Epithelial cell of proximal tubule (primary cell): ENCODE data around the gene RUNDC1. TPM values are rescaled to one million over a fixed set of nuclear protein-coding genes. Genes with fewer than 3 reads are reported as not detected.

Source experiments
- DNase-seq: peaks from one replicate; pipeline ENCODE4 v3.0.0-alpha.2; 2011; ENCODE audit warnings: low read depth
- H3K4me3 ChIP-seq: 2 replicates; pipeline ENCODE4 v1.5.1; 2011; ENCODE audit warnings: low read depth, mild to moderate bottlenecking, low read length
- total RNA-seq: library from RNA; depleted of rRNA; stranded (reverse); fragments of >200 nt; gene quantifications from 2 replicates; pipeline ENCODE4 v1.2.3, GENCODE V29; 2015
- TF ChIP-seq, protein P1 (sequence below): conservative IDR thresholded peaks from 2 replicates; pipeline ENCODE4 v1.5.1; 2012; ENCODE audit warnings: low read depth, mild to moderate bottlenecking, low read length

RUNDC1 gene
- total RNA-seq, 1 donor from 2014 or later: 14.0 TPM

DNA sequence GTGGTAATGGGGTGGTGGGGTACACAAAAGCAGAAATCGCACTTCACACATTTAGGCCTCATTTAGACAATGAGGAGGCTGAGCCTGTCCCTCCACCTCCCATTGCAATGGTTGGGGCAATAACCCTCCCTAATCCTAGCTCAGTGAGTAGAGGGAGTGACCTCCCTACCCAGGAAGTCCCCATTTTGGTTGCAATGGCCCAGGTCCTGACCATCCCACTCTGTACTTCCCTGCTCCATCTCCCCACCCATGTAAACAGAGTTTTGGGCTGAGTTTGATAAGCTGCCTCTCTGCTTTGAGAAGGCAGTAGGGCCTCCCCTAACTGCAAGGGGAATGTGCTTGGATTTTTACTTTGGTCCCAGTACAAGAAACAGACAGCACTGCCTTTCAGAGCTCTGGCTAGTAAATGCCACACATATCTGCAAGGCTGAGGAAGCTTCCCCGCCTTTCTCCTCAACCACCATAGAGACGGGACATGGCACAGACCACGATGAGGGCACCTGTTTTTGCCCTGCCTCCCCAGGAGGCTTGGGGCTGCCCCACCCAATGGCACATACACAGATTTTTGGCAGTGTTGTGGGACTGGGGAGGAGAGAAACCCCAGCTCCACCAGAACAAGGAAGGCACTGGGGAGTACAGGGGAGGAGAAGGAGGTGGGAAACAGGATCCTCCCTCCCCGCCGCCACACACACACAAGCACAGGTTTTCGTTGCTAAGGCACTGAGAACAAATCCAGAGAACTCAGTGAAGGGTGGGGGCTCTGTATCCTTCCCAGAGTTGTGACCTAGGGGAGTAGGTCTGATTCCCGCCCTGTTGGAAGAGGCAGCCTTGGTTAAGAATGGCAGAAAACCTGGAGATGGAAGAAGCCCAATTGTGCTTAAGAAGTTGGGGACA is 34.5 kb downstream of the RUNDC1 start:
- DNase-seq: no peak
- TF ChIP-seq, protein P1, sequence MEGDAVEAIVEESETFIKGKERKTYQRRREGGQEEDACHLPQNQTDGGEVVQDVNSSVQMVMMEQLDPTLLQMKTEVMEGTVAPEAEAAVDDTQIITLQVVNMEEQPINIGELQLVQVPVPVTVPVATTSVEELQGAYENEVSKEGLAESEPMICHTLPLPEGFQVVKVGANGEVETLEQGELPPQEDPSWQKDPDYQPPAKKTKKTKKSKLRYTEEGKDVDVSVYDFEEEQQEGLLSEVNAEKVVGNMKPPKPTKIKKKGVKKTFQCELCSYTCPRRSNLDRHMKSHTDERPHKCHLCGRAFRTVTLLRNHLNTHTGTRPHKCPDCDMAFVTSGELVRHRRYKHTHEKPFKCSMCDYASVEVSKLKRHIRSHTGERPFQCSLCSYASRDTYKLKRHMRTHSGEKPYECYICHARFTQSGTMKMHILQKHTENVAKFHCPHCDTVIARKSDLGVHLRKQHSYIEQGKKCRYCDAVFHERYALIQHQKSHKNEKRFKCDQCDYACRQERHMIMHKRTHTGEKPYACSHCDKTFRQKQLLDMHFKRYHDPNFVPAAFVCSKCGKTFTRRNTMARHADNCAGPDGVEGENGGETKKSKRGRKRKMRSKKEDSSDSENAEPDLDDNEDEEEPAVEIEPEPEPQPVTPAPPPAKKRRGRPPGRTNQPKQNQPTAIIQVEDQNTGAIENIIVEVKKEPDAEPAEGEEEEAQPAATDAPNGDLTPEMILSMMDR: no peak
- no peak overlapping the region for H3K4me3 ChIP-seq

DNA sequence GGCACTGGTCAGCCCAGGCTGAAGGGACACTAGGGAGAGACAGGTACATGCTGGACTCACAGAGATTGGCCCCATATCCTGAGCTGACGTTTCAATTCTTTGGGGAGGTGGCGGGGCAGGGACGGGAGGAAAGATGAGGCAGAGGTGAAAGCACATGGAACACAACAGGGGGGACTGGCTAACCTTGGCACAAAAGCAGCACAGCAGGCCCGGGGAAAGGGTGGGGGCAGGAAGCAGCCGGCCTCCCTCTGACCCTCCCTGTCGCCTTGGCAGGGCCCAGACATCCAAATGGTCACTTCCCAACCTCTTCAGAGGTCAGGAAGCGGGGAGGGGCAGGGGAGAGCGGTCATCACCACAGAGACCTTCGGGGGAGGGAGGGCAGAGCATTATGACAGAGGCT is 35.2 kb downstream of the RUNDC1 start:
- TF ChIP-seq, protein P1: no peak
- DNase-seq: no peak
- H3K4me3 ChIP-seq: no peak overlapping the region

- TF ChIP-seq, protein P1: no peak
- no peak for DNase-seq
- H3K4me3 ChIP-seq: no peak overlapping the region
These were observed 35.9 kb downstream of the RUNDC1 start for GRCh38 chr17:43016216-43016615.

- DNase-seq: no peak
- TF ChIP-seq, protein P1: no peak
- no peak overlapping the region for H3K4me3 ChIP-seq
These were observed 37.9 kb downstream of the RUNDC1 start for GRCh38 chr17:43018008-43018853.

DNA sequence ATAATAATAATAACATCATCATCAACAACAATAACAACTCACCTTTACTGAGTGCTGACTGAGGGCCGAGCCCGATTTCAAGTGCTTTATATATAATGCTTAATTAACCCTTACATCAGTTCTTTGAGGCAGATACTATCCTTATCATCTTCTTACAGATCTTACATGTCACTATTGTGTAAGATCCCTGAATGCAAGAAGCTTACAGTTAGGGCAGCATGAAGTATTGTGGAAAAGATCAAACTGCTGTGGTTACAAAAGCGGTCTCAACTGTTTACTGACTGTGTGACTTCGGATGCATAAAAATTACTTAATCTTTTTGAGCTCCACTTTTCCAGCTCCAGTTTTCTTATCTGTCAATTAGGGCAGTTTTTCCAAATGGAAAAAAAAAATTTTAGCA is 38.6 kb downstream of the RUNDC1 start:
- no peak overlapping the region for H3K4me3 ChIP-seq
- TF ChIP-seq, protein P1: no peak
- no peak for DNase-seq

DNA sequence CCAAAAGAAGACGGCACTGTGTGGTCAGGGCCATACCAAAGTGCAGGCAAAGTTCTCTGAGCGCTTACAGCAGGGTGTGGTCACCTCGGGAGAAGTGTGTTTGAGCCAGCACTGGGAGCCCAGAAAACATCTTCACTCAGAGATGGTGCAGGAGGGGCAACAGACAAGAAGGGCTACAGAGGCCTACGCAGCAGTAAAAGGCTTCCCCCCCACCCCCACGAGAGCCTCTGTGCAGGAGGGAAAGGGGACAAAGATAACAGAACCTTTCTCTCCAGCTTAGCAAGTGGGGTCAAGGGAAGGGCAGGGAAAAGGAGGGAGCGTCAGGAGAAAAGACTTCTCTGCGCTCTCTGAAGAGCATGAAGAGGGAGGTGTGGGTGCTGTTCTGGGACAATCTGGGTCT is 39.1 kb downstream of the RUNDC1 start:
- DNase-seq: no peak
- TF ChIP-seq, protein P1: no peak
- no peak overlapping the region for H3K4me3 ChIP-seq
